ENCODE measurements around the gene KCNH1. TPM values are rescaled to one million over a fixed set of nuclear protein-coding genes. Genes with fewer than 3 reads are reported as not detected.

Gene KCNH1
- total RNA-seq, 1 donor from 2014 or later: not detected

- Histone ChIP-seq H3K36me3 (no peaks in the 10 kb centered on the region), H3K9me3 (replicated peaks) (no peaks in the 10 kb centered on the region), H3K27me3 (ENCODE audit: low read depth) (peaks cover 17% of the 10 kb centered on the region), H3K4me1 (no peaks in the 10 kb centered on the region), H3K27ac (replicated peaks) (no peak overlapping the region), H3K4me3 (no peak overlapping the region)
- intact Hi-C loops (cut with micrococcal nuclease): no loop called here
- DNase-seq: no peak
- no peak for TF ChIP-seq CTCF (IDR thresholded peaks at IDR 0.05; ENCODE audit: borderline replicate concordance)
Measured at GRCh38 chr1:210722410-210723081, 411.4 kb downstream of the KCNH1 start.

GRCh38 chr1:210715072-210715471, 418.9 kb downstream of the KCNH1 start:
- Histone ChIP-seq H3K27me3 (ENCODE audit: low read depth) (no peaks in the 10 kb centered on the region), H3K9me3 (replicated peaks) (no peaks in the 10 kb centered on the region), H3K27ac (replicated peaks) (no peak overlapping the region), H3K36me3 (no peaks in the 10 kb centered on the region), H3K4me1 (no peaks in the 10 kb centered on the region), H3K4me3 (no peak overlapping the region)
- DNase-seq: no peak
- TF ChIP-seq CTCF (IDR thresholded peaks at IDR 0.05; ENCODE audit: borderline replicate concordance): no peak
- intact Hi-C loops (cut with micrococcal nuclease): no loop called here

GRCh38 chr1:210711825-210712612, 421.9 kb downstream of the KCNH1 start:
- H3K9me3 ChIP-seq (replicated peaks): no peaks in the 10 kb centered on the region
- no peak for DNase-seq
- H3K36me3 ChIP-seq: no peaks in the 10 kb centered on the region
- H3K4me3 ChIP-seq: no peak overlapping the region
- intact Hi-C loops (cut with micrococcal nuclease): no loop called here
- H3K27ac ChIP-seq (replicated peaks): no peak overlapping the region
- peak; percentile 43 for TF ChIP-seq CTCF (IDR thresholded peaks at IDR 0.05; ENCODE audit: borderline replicate concordance)
- no peaks in the 10 kb centered on the region for H3K4me1 ChIP-seq
- no peaks in the 10 kb centered on the region for H3K27me3 ChIP-seq (ENCODE audit: low read depth)

GRCh38 chr1:210709701-210710100, 424.2 kb downstream of the KCNH1 start:
- DNase-seq: no peak
- Histone ChIP-seq H3K27ac (replicated peaks) (no peak overlapping the region), H3K36me3 (no peaks in the 10 kb centered on the region), H3K4me3 (no peak overlapping the region), H3K27me3 (ENCODE audit: low read depth) (no peaks in the 10 kb centered on the region), H3K4me1 (no peaks in the 10 kb centered on the region), H3K9me3 (replicated peaks) (no peaks in the 10 kb centered on the region)
- no peak for TF ChIP-seq CTCF (IDR thresholded peaks at IDR 0.05; ENCODE audit: borderline replicate concordance)
- intact Hi-C loops (cut with micrococcal nuclease): no loop called here

- no peaks in the 10 kb centered on the region for H3K4me1 ChIP-seq
- intact Hi-C loops (cut with micrococcal nuclease): no loop called here
- no peak overlapping the region for H3K27ac ChIP-seq (replicated peaks)
- H3K36me3 ChIP-seq: no peaks in the 10 kb centered on the region
- DNase-seq: no peak
- no peaks in the 10 kb centered on the region for H3K27me3 ChIP-seq (ENCODE audit: low read depth)
- no peak for TF ChIP-seq CTCF (IDR thresholded peaks at IDR 0.05; ENCODE audit: borderline replicate concordance)
- no peak overlapping the region for H3K4me3 ChIP-seq
- H3K9me3 ChIP-seq (replicated peaks): no peaks in the 10 kb centered on the region
Measured at GRCh38 chr1:210707300-210708240, 426.4 kb downstream of the KCNH1 start.

Measured in left ventricle myocardium inferior (tissue), 1 donor.